ENCODE results near the gene LTB4R2.
"Not testable (repeated sequence)": the region's sequence is repeated elsewhere in the genome, so short reads cannot be mapped to it uniquely, and the experiment has no call there.

LTB4R2 gene

GRCh38 chr14:24324024-24324423 lies 14.1 kb downstream of the LTB4R2 start:
- Mint-ChIP-seq H3K27me3 (peaks cover 0 to 8% of the 10 kb centered on the region in 2 donors), H3K4me1 (ENCODE audit: low read depth in 2 of 2) (peaks cover 22 to 26% of the 10 kb centered on the region in 2 donors)

GRCh38 chr14:24325041-24325530 lies 15.1 kb downstream of the LTB4R2 start:
- peaks cover 33% of the 10 kb centered on the region in 2 donors for H3K4me1 Mint-ChIP-seq (ENCODE audit: low read depth in 2 of 2)

More at GRCh38 chr14:24324024-24324423, 14.1 kb downstream of the LTB4R2 start:
- peak overlapping the region; percentile 46 to 65 for H3K27ac Mint-ChIP-seq
- no peak overlapping the region for H3K4me3 Mint-ChIP-seq
- H3K36me3 Mint-ChIP-seq (ENCODE audit: insufficient read depth): no peaks in the 10 kb centered on the region
- DNase-seq (no peak), ATAC-seq (replicated peaks) (no peak)
- H3K9me3 Mint-ChIP-seq: no peaks in the 10 kb centered on the region

GRCh38 chr14:24325963-24326362 lies 16.0 kb downstream of the LTB4R2 start:
- Mint-ChIP-seq H3K27ac (no peak overlapping the region), H3K27me3 (no peaks in the 10 kb centered on the region), H3K4me3 (no peak overlapping the region), H3K4me1 (ENCODE audit: low read depth in 2 of 2) (peaks cover 41 to 42% of the 10 kb centered on the region in 2 donors), H3K9me3 (no peaks in the 10 kb centered on the region), H3K36me3 (ENCODE audit: insufficient read depth) (peaks cover 9% of the 10 kb centered on the region)
- no peak for DNase-seq
- ATAC-seq (replicated peaks): no peak

More at GRCh38 chr14:24325041-24325530, 15.1 kb downstream of the LTB4R2 start:
- Mint-ChIP-seq H3K27ac (peak overlapping the region in 1 of 2 donors; percentile 83), H3K36me3 (ENCODE audit: insufficient read depth) (peaks cover 7% of the 10 kb centered on the region), H3K27me3 (no peaks in the 10 kb centered on the region), H3K4me3 (no peak overlapping the region), H3K9me3 (no peaks in the 10 kb centered on the region)
- ATAC-seq (replicated peaks): no peak
- DNase-seq: no peak

DNA sequence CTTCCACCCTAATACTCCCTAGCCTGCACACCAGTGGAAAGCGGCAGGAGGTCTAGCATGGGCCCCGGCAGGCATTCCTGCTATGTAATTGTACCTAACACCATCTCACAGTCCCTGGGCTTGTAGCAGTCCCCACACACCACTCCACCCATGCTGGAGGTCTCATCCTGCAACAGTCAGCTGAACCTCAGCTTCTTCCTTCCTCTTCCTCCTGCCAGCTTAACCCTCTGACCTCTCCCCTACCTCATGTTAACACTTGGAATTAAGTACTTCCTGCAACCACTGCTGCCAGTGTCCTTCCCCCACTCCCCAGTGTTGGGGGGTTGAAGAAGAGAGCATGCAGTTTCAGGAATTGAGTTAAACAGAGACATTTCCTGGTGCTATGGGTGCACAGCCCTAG lies 17.4 kb downstream of the LTB4R2 start:
- peaks cover 51 to 54% of the 10 kb centered on the region in 2 donors for H3K4me1 Mint-ChIP-seq (ENCODE audit: low read depth in 2 of 2)

DNA sequence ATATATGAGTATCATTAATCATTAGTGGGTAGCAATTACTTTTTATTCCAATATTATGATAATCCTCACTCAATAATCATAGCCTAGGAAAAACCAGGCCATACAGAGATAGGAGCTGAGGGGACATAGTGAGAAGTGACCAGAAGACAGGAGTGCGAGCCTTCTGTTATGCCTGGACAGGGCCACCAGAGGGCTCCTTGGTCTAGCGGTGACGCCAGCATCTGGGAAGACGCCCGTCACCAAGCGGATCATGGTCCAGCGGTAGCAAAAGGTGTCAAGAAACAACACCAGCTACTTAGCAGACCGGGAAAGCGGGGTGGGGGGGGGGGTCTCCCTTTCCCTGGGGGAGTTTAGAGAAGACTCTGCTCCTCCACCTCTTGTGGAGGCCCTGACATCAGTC lies 18.0 kb downstream of the LTB4R2 start:
- H3K36me3 Mint-ChIP-seq (ENCODE audit: insufficient read depth): peaks cover 19% of the 10 kb centered on the region
- not testable (repeated sequence) for ATAC-seq (replicated peaks); DNase-seq; H3K9me3 Mint-ChIP-seq; H3K27me3 Mint-ChIP-seq
- H3K4me3 Mint-ChIP-seq: peak overlapping the region; percentile 48 to 59
- H3K27ac Mint-ChIP-seq: peak overlapping the region; percentile 39 to 90
- H3K4me1 Mint-ChIP-seq (ENCODE audit: low read depth in 2 of 2): peaks cover 51 to 58% of the 10 kb centered on the region in 2 donors

More for the DNA sequence above, 17.4 kb downstream of the LTB4R2 start:
- ATAC-seq (replicated peaks): no peak
- H3K36me3 Mint-ChIP-seq (ENCODE audit: insufficient read depth): peaks cover 15% of the 10 kb centered on the region
- no peak for DNase-seq
- peaks cover 1 to 4% of the 10 kb centered on the region in 2 donors for H3K27me3 Mint-ChIP-seq
- H3K9me3 Mint-ChIP-seq: no peaks in the 10 kb centered on the region
- peak overlapping the region; percentile 39 to 90 for H3K27ac Mint-ChIP-seq
- peak overlapping the region; percentile 48 to 59 for H3K4me3 Mint-ChIP-seq

DNA sequence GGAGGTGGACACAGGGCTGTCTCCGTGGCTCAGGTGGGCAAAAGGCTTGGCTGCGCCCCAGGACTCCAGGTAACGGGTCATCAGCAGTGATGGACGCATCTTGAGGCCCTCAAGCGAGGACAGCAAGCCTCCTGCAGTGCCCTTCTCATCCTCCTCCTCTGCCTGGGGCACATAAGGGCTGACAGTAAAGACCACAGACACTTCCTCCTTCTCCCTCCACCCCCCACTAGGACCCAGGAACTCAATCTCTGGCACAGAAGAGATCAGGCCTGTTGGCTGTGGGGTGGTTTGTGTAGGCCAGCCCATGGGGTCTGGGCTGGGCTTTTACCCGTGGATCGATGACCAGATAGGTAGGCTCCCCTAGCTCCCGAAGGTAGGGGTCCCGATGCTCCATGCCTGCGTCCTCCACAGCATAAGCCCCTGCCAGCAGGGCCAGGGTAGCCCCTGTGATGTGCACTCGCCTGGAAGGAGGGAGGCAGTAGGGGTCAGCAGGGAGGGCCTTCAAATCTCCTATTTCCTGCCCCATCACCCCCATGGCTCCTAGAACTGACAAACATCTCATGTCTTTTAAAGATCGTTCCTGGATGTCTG lies 19.2 kb downstream of the LTB4R2 start:
- peaks cover 56 to 57% of the 10 kb centered on the region in 2 donors for H3K4me1 Mint-ChIP-seq (ENCODE audit: low read depth in 2 of 2)
- peak overlapping the region; percentile 59 to 66 for H3K4me3 Mint-ChIP-seq
- no peaks in the 10 kb centered on the region for H3K9me3 Mint-ChIP-seq
- H3K27me3 Mint-ChIP-seq: peaks cover 4 to 9% of the 10 kb centered on the region in 2 donors
- peak overlapping the region; percentile 90 to 93 for H3K27ac Mint-ChIP-seq
- no peak for ATAC-seq (replicated peaks)
- no peak for DNase-seq
- H3K36me3 Mint-ChIP-seq (ENCODE audit: insufficient read depth): peaks cover 24% of the 10 kb centered on the region

GRCh38 chr14:24329736-24330135 lies 19.8 kb downstream of the LTB4R2 start:
- H3K4me1 Mint-ChIP-seq (ENCODE audit: low read depth in 2 of 2): peaks cover 56 to 58% of the 10 kb centered on the region in 2 donors
- peaks cover 4 to 15% of the 10 kb centered on the region in 2 donors for H3K27me3 Mint-ChIP-seq

GRCh38 chr14:24330973-24331674 lies 21.2 kb downstream of the LTB4R2 start:
- Mint-ChIP-seq H3K27ac (peak overlapping the region; percentile 90 to 93), H3K27me3 (peaks cover 4 to 25% of the 10 kb centered on the region in 2 donors), H3K36me3 (ENCODE audit: insufficient read depth) (peaks cover 28% of the 10 kb centered on the region), H3K4me3 (peak overlapping the region in 1 of 2 donors; percentile 92), H3K9me3 (no peaks in the 10 kb centered on the region), H3K4me1 (ENCODE audit: low read depth in 2 of 2) (peaks cover 64% of the 10 kb centered on the region in 2 donors)
- DNase-seq (no peak), ATAC-seq (replicated peaks) (no peak)

More at GRCh38 chr14:24329736-24330135, 19.8 kb downstream of the LTB4R2 start:
- peak overlapping the region; percentile 90 to 93 for H3K27ac Mint-ChIP-seq
- peaks cover 27% of the 10 kb centered on the region for H3K36me3 Mint-ChIP-seq (ENCODE audit: insufficient read depth)
- peak overlapping the region; percentile 59 to 66 for H3K4me3 Mint-ChIP-seq
- peak; percentile 80 for ATAC-seq (replicated peaks)
- DNase-seq: peak; percentile 81 to 84 (median 83)
- no peaks in the 10 kb centered on the region for H3K9me3 Mint-ChIP-seq

DNA sequence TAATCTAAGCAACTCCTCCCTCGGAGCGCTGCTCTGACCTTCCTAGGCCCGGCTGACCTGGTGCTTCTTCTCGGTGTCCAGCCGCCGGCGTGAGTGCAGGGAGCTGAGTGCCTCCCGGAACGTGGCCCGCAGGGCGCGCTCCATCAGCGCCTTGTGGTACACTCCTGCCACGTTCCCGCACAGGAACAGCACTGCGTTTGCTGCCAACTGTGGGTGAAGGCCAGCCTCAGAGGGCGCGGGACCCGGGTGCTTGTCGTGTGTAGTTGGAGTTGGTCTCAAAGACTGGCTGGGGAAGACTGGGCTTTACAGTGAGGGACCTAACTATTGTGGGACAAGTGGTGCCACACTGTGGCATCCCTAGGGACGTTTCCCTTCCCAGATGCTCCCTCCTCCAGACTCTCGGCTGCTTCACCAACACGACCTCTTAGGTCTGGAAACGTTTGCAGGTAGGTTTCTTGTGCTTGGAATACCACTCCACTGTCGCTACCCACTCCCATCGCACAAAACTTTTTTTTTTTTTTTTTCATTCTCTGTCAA lies 21.9 kb downstream of the LTB4R2 start:
- Mint-ChIP-seq H3K27ac (peak overlapping the region; percentile 80 to 90), H3K9me3 (no peaks in the 10 kb centered on the region), H3K4me1 (ENCODE audit: low read depth in 2 of 2) (peaks cover 64 to 68% of the 10 kb centered on the region in 2 donors), H3K4me3 (peak overlapping the region; percentile 77 to 92), H3K36me3 (ENCODE audit: insufficient read depth) (peaks cover 28% of the 10 kb centered on the region), H3K27me3 (peaks cover 4 to 25% of the 10 kb centered on the region in 2 donors)
- peak in 1 of 3 experiments; percentile 9 for DNase-seq
- ATAC-seq (replicated peaks): no peak

- Mint-ChIP-seq H3K36me3 (ENCODE audit: insufficient read depth) (peaks cover 33% of the 10 kb centered on the region), H3K4me1 (ENCODE audit: low read depth in 2 of 2) (peaks cover 60 to 63% of the 10 kb centered on the region in 2 donors), H3K27ac (peak overlapping the region; percentile 80 to 90), H3K4me3 (peak overlapping the region; percentile 77 to 92), H3K27me3 (peaks cover 4 to 25% of the 10 kb centered on the region in 2 donors), H3K9me3 (no peaks in the 10 kb centered on the region)
- peak; percentile 86 to 87 (median 86) for DNase-seq
- peak; percentile 70 for ATAC-seq (replicated peaks)
Observed at GRCh38 chr14:24332268-24332993, 22.5 kb downstream of the LTB4R2 start.

GRCh38 chr14:24334431-24335291 lies 24.7 kb downstream of the LTB4R2 start, which contains the start of gene ADCY4:
ADCY4 (minus strand) TSS chr14:24335071; CDS start chr14:24334652, 419 bp downstream.
- Mint-ChIP-seq H3K4me1 (ENCODE audit: low read depth in 2 of 2) (peaks cover 54 to 56% of the 10 kb centered on the region in 2 donors), H3K4me3 (peak within 1 kb of the TSS; percentile 77 to 92), H3K27ac (peak within 1 kb of the TSS in 1 of 2 donors; percentile 79), H3K27me3 (peaks cover 4 to 25% of the 10 kb centered on the region in 2 donors), H3K9me3 (no peaks in the 10 kb centered on the region), H3K36me3 (ENCODE audit: insufficient read depth) (peaks cover 37% of the 10 kb centered on the region)
- DNase-seq: peak in 2 of 3 experiments; percentile 20 to 31
- no peak for ATAC-seq (replicated peaks)

Data from effector memory CD8-positive, alpha-beta T cell (primary cell).